ENCODE results near the gene CAPSL.

DNA sequence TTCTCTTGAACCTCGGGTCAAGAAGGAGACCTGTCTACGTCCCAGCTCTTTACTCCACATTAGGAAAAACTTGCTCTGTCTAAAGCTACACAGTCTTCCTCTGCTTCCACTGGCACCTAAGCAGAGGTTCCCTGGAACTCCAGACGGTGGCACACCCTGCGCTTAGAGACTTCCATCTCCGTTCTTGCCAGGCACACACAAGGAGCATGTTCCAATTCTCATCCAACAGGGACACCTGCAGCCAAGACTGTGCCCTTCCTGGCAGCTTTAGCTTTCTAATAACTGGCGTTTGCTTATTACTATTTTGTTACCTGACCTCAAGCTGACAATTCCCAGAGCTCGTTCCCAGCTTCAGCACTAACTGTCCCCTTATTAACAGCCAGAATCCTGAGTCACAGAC is 16.0 kb downstream of the CAPSL start:
- TF ChIP-seq, protein P1, sequence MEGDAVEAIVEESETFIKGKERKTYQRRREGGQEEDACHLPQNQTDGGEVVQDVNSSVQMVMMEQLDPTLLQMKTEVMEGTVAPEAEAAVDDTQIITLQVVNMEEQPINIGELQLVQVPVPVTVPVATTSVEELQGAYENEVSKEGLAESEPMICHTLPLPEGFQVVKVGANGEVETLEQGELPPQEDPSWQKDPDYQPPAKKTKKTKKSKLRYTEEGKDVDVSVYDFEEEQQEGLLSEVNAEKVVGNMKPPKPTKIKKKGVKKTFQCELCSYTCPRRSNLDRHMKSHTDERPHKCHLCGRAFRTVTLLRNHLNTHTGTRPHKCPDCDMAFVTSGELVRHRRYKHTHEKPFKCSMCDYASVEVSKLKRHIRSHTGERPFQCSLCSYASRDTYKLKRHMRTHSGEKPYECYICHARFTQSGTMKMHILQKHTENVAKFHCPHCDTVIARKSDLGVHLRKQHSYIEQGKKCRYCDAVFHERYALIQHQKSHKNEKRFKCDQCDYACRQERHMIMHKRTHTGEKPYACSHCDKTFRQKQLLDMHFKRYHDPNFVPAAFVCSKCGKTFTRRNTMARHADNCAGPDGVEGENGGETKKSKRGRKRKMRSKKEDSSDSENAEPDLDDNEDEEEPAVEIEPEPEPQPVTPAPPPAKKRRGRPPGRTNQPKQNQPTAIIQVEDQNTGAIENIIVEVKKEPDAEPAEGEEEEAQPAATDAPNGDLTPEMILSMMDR (conservative IDR thresholded peaks at IDR 0.05 in 1 of 2, IDR thresholded peaks at IDR 0.05 in 1 of 2; ENCODE audit: extremely low read depth in 1 of 2, insufficient read depth in 1 of 2, low read depth in 1 of 2, low read length in 2 of 2) = peak; percentile 14 to 28
- TF ChIP-seq EZH2 (IDR thresholded peaks at IDR 0.05; ENCODE audit: borderline replicate concordance, low read length) = no peak

Measured in mammary epithelial cell (primary cell).